Measurements from ENCODE around the gene SLC25A33. TPM values are rescaled to one million over a fixed set of nuclear protein-coding genes. Genes with fewer than 3 reads are reported as not detected.
A peak's percentile ranks its signal among the peaks of the same experiment; 100 is the strongest.

SLC25A33 gene
- polyA plus RNA-seq, 1 experiment = 4.1 TPM

DNA sequence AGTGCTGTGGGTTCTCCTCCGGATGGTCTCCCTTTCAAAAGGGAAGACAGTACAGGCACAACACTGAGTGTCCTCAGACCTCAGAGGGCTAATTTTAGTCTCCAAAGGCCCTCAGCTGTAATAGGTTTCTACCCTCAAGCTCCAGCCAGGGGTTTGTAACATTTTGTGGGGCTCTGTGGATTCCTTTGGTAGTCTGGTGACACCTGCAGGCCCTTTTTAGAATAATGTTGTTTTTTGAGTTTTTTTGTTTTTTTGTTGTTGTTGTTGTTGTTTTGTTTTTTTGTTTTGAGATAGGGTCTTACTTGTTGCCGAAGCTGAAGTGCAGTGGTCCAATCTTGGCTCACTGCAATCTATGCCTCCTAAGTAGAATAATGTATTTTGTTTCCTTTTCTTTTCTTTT is 34.5 kb downstream of the SLC25A33 start:
- CTCF ChIA-PET = interaction anchor here (0.7 to 3.9 kb wide), 13 partner anchors 10 to 307 kb away, joined by 3 to 55 read pairs (median 4); partner anchors contain the start of gene TMEM201
- DNase-seq (ENCODE audit: low read depth, low spot score) = no peak
- TF ChIP-seq CTCF (IDR thresholded peaks at IDR 0.05; ENCODE audit: low read depth, low read length) = peak; percentile 47

GRCh38 chr1:9575486-9575885 is 36.2 kb downstream of the SLC25A33 start:
- no peak overlapping the region for H3K4me3 ChIP-seq (ENCODE audit: low read depth, low read length)
- no peaks in the 10 kb centered on the region for H3K9me3 ChIP-seq (ENCODE audit: control insufficient read depth, insufficient read depth, low read length)
- CTCF ChIA-PET = interaction anchor here (1.7 kb wide), 1 partner anchor 81 kb away, joined by 4 read pairs; no protein-coding TSS in a partner anchor
- no peak for DNase-seq (ENCODE audit: low read depth, low spot score)
- no peak for TF ChIP-seq CTCF (IDR thresholded peaks at IDR 0.05; ENCODE audit: low read depth, low read length)
- H3K27ac ChIP-seq (ENCODE audit: low read depth, low read length) = no peak overlapping the region
- POLR2A ChIA-PET = interaction anchor here (0.7 kb wide), 1 partner anchor 41 kb away, joined by 3 read pairs; no protein-coding TSS in a partner anchor
- no peaks in the 10 kb centered on the region for H3K27me3 ChIP-seq (ENCODE audit: control insufficient read depth, insufficient read depth, low read length)

More for the DNA sequence above, 34.5 kb downstream of the SLC25A33 start:
- POLR2A ChIA-PET = no interaction called here
- H3K27ac ChIP-seq (ENCODE audit: low read depth, low read length) = no peak overlapping the region
- no peaks in the 10 kb centered on the region for H3K27me3 ChIP-seq (ENCODE audit: control insufficient read depth, insufficient read depth, low read length)
- H3K4me3 ChIP-seq (ENCODE audit: low read depth, low read length) = no peak overlapping the region
- no peaks in the 10 kb centered on the region for H3K9me3 ChIP-seq (ENCODE audit: control insufficient read depth, insufficient read depth, low read length)

GRCh38 chr1:9576903-9577302 is 37.6 kb downstream of the SLC25A33 start:
- DNase-seq (ENCODE audit: low read depth, low spot score) = no peak
- no peak overlapping the region for H3K27ac ChIP-seq (ENCODE audit: low read depth, low read length)
- no peaks in the 10 kb centered on the region for H3K9me3 ChIP-seq (ENCODE audit: control insufficient read depth, insufficient read depth, low read length)
- H3K27me3 ChIP-seq (ENCODE audit: control insufficient read depth, insufficient read depth, low read length) = no peaks in the 10 kb centered on the region
- POLR2A ChIA-PET = no interaction called here
- CTCF ChIA-PET = interaction anchor here (1.7 kb wide), 1 partner anchor 82 kb away, joined by 4 read pairs; no protein-coding TSS in a partner anchor
- no peak overlapping the region for H3K4me3 ChIP-seq (ENCODE audit: low read depth, low read length)
- no peak for TF ChIP-seq CTCF (IDR thresholded peaks at IDR 0.05; ENCODE audit: low read depth, low read length)

GRCh38 chr1:9577423-9577822 is 38.2 kb downstream of the SLC25A33 start:
- Histone ChIP-seq H3K27me3 (ENCODE audit: control insufficient read depth, insufficient read depth, low read length) (no peaks in the 10 kb centered on the region), H3K4me3 (ENCODE audit: low read depth, low read length) (no peak overlapping the region), H3K9me3 (ENCODE audit: control insufficient read depth, insufficient read depth, low read length) (no peaks in the 10 kb centered on the region), H3K27ac (ENCODE audit: low read depth, low read length) (no peak overlapping the region)
- POLR2A ChIA-PET = no interaction called here
- DNase-seq (ENCODE audit: low read depth, low spot score) = no peak
- TF ChIP-seq CTCF (IDR thresholded peaks at IDR 0.05; ENCODE audit: low read depth, low read length) = no peak
- CTCF ChIA-PET = no interaction called here

- no peak for DNase-seq (ENCODE audit: low read depth, low spot score)
- Histone ChIP-seq H3K27ac (ENCODE audit: low read depth, low read length) (no peak overlapping the region), H3K4me3 (ENCODE audit: low read depth, low read length) (no peak overlapping the region), H3K9me3 (ENCODE audit: control insufficient read depth, insufficient read depth, low read length) (no peaks in the 10 kb centered on the region), H3K27me3 (ENCODE audit: control insufficient read depth, insufficient read depth, low read length) (no peaks in the 10 kb centered on the region)
- POLR2A ChIA-PET = no interaction called here
- CTCF ChIA-PET = interaction anchor here (0.6 to 1.0 kb wide), 3 partner anchors 9 to 90 kb away, joined by 3 to 4 read pairs (median 3); no protein-coding TSS in a partner anchor
- no peak for TF ChIP-seq CTCF (IDR thresholded peaks at IDR 0.05; ENCODE audit: low read depth, low read length)
Measured at GRCh38 chr1:9580942-9581341, 41.7 kb downstream of the SLC25A33 start.
